GM21423 (cell line): ENCODE data around the gene CNOT1.
"Not testable (repeated sequence)": the region's sequence is repeated elsewhere in the genome, so short reads cannot be mapped to it uniquely, and the experiment has no call there.

Experiments used
- ATAC-seq: cut with Tn5 transposase; IDR thresholded peaks from one replicate; pipeline ENCODE4 v1.9.1; 2021; ENCODE audit warnings: mild to moderate bottlenecking, moderate library complexity; ENCODE audit not compliant: unreplicated experiment

The CNOT1 gene

DNA sequence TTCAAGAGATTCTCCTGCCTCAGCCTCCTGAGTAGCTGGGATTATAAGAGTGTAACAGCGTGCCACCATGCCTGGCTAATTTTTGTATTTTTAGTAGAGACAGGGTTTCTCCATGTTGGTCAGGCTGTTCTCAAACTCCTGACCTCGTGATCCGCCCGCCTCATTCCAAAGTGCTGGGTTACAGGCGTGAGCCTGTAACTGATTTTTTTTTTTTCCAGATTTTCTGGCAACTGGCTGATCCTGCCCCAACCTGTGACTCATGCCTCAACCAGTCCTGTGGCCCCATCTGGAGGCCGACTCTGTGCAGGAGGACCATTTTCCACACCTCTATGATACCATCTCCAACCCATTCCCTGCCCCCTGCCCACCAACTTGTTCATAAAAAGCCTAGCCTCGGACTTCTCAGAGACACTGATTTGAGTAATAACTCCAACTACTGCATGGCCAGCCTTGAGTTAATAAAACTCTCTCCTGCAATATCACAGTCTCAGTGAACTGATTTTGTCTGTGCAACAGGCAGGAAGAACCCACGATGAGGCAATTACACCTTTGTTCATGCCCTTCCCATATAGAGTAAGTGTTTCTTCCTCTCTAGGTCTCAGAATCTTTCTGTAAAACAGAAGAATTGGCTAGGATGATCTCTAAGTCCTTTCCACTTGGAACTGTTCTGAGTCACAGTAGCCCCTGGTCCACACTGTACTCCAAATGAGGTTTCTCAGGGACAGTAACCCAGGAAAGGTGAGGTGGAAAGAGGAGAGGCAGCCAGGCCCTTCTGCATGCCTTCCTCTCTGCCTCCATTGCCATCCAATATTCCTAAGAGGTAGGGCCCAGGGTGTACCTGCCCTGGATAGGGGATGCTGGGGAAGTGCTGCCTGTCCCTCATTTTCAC, 8.8 kb upstream of the CNOT1 start:
- no peak for ATAC-seq

- not testable (repeated sequence) for ATAC-seq
These were observed 7.4 kb upstream of the CNOT1 start for GRCh38 chr16:58637021-58637420.

DNA sequence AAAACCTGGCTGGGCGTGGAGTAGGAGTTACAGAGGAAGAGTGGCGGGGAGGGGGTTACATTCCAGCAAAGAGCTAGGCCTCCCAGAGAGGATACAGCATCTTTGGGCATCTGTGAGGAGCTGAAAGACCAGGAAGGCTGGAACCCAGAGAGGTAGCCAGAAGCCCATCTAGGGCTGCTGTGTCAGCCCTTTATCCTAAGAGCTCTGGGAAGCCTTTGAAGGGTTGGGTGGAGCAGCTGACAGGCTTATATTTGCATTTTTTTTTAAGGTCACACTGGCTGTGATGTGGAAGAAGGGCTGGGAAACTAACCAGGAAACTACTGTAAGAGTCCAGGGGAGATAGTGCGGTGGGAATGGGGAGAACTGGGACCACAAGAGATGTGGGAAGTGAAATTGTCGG, 6.8 kb upstream of the CNOT1 start:
- ATAC-seq: no peak

DNA sequence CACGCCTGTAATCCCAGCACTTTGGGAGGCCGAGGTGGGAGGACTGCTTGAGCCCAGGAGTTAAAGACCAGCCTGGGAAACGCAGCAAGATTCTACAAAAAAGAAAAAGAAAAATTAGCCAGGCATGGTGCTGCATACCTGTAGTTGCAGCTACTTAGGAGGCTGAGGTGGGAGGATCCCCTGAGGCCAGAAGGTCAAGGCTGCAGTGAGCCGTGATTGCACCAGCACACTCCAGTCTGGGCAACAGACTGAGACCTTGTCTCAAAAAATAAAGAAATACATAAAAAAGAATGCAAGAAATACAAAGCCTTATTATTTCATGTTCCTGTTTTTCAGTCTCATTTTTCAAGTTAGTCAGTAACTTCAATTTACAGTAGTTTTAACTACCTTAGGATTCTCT, 5.9 kb upstream of the CNOT1 start:
- no peak for ATAC-seq

- no peak for ATAC-seq
These were observed 4.7 kb upstream of the CNOT1 start for GRCh38 chr16:58634265-58634802.

- ATAC-seq: peak; percentile 1
These were observed 537 bp downstream of the CNOT1 start for GRCh38 chr16:58628845-58629732.

DNA sequence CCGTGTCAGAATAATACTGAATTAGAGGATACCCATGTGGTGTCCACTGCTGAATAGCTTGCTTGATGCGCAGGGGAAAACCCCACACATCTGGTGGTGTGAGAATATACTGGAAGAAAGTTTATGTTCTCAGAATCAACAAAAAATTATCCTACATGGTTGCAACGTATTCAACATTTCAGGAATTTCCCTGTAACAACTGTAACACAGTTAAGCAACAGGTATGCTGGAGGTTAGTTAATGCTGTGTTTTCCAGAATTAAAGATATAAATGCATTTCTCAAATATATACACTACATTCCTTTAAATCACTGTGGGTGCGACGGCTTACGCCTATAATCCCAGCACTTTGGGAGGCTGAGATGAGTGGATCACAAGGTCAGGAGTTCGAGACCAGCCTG, 5.4 kb downstream of the CNOT1 start:
- no peak for ATAC-seq

DNA sequence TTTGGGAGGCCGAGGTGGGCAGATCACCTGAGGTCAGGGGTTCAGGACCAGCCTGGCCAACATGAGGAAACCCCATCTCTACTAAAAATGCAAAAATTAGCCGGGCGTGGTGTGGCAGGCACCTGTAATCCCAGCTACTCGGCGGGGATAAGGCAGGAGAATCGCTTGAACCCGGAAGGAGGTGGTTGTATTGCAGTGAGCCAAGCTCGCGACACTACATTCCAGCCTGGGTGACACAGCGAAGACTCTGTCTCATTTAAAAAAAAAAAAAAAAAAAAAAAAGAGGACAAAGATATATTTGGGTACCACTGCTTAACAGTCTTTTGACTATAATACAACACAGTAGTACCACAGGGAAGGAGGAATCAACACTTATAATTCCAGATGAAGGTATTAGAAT, 9.2 kb downstream of the CNOT1 start:
- ATAC-seq: no peak

DNA sequence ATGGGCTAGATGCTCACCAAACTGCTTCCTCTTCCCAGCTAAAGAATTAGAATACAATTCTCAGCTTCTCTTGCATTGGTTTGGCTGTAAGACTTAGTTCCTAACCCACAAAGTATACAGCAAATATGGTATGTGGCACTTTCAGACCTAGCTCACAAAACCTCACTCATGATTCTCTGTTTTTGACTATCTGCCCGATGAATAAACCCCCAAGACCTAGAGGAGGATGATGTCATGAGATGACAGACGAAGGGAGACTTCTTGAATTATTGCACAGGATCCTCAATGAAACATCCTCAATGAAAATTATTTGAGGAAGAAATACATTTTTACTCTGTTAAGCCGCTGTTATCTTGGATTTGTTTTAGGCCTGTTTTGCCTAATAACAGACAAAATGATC, 14.3 kb downstream of the CNOT1 start:
- ATAC-seq: no peak

- no peak for ATAC-seq
These were observed 14.8 kb downstream of the CNOT1 start for GRCh38 chr16:58614860-58615259.

GRCh38 chr16:58614212-58614611, 15.4 kb downstream of the CNOT1 start:
- no peak for ATAC-seq

DNA sequence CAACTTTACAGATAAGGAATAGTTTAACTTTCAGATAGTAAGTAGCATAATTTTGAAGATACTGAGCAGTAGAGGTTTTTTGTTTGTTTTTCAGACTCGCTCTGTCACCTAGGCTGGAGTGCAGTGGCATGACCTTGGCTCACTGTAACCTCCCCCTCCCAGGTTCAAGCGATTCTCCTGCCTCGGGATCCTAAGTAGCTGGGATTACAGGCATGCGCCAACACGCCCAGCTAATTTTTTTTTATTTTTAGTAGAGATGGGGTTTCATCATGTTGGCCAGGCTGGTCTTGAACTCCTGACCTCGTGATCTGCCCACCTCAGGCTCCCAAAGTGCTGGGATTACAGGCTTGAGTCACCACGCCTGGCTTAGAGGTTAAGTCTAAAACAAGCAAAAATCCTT, 16.7 kb downstream of the CNOT1 start:
- not testable (repeated sequence) for ATAC-seq

DNA sequence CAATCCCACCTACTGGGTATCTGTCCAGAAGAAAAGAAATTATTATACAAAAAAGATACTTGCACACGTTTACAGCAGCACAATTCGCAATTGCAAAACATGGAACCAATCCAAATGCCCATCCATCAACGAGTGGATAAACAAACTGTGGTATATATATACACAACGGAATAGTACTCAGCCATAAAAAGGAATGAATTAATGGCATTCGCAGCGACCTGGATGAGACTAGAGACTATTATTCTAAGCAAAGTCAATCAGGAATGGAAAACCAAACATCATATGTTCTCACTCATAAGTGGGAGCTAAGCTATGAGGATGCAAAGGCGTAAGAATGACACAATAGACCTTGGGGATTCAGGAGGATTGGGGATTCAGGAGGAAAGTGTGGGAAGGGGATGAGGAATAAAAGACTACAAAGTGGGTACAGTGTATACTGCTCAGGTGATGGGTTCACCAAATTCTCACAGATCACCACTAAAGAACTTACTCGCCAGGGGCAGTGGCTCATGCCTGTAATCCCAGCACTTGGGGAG, 21.0 kb downstream of the CNOT1 start:
- ATAC-seq: no peak

DNA sequence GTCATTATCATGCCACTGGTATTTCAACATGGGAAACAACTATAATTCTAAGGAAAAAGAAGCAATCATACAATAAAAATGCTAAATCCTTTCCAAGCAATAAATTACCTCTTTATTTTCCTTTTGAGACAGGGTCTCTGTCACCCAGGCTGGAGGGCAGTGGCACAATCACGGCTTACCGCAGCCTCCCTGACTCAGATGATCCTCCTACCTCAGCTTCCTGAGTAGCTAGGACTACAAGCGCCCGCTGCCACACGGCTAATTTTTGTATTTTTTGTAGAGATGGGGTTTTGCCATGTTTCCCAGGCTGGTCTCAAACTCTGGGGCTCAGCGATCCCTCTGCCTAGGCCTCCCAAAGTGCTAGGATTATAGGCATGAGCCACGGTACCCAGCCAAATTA, 24.1 kb downstream of the CNOT1 start:
- no peak for ATAC-seq

DNA sequence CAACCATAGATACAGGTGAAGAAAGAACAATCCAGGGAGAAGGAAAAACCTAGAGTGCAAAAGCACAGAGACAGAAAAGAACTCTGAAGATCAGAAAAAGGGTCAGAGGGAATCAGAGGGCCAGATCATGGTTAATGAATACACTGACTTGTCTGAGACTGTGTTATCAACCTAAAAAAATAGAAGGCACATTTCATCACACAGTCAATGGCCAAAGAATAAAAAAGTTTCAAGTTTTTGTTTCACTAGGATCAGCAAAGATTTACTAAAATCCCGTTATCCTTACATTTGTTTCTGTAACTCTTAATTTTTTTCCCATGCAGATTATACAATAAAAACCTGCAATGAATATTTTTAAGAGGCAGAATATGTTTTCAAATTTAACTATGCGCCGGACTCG, 38.5 kb downstream of the CNOT1 start:
- no peak for ATAC-seq

DNA sequence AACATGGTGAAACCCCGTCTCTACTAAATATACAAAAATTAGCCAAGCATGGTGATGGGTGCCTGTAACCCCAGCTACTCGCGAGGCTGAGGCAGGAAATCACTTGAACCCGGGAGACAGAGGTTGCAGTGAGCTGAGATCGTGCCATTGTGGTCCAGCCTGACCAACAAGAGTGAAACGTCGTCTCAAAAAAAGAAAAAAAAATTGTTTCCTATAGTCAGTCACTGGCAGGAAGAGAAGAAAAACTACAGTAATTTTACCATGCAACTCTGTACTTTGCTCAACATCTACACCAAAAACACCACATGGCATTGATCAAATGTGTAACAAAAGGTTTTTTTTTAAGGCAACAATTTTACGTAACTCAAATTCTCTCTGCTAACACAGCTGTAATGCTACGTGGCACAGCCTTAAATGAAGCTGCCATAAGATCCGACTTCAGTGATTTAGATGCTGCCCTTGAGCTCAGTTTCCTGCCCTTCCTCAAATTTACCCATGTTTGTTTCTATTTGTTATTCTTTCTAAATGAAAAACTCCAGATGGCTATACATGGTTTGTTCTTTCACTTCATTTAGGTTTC, 40.2 kb downstream of the CNOT1 start:
- no peak for ATAC-seq

DNA sequence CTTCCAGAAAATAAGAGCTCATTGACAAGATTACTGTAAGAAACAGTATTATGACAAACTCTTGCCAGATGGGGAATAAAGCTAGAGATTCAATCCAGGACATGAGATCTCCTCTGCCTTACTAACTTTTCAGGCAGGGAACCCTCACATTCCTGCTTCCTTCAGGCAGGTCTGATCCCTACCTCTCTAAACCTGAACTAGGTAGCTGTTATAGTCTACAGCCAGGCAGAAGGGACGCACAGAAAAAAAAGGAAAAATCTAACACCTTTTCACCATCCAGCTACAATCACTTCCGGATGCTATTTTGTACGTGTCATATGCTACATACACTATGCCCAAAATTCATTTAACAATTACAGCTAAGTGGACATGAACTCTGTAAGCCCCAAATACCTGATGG, 41.2 kb downstream of the CNOT1 start:
- ATAC-seq: no peak

GRCh38 chr16:58586340-58587030, 43.1 kb downstream of the CNOT1 start:
- ATAC-seq: no peak

GRCh38 chr16:58584831-58585505, 44.7 kb downstream of the CNOT1 start:
- ATAC-seq: no peak
